Chondrocyte (in vitro differentiated cells): Measurements from ENCODE around the gene RGS7. TPM values are rescaled to one million over a fixed set of nuclear protein-coding genes. Genes with fewer than 3 reads are reported as not detected.

Source experiments
- DNase-seq: peaks from one replicate; pipeline ENCODE4 v3.0.0; 2021; ENCODE audit warnings: mixed read lengths, low spot score
- H3K27ac Mint-ChIP-seq: one replicate; pipeline ENCODE4 v1.8.0; 2021; ENCODE audit warnings: mild to moderate bottlenecking, moderate library complexity, mixed read lengths; ENCODE audit not compliant: unreplicated experiment
- H3K27me3 Mint-ChIP-seq: 2 replicates; pipeline ENCODE4 v1.8.0; 2021; ENCODE audit warnings: low read depth, mixed read lengths
- H3K36me3 Mint-ChIP-seq: 2 replicates; pipeline ENCODE4 v1.8.0; 2021; ENCODE audit warnings: low read depth, mixed read lengths
- H3K4me1 Mint-ChIP-seq: 2 replicates; pipeline ENCODE4 v1.8.0; 2021; ENCODE audit warnings: low read depth, mild to moderate bottlenecking, mixed read lengths
- H3K4me3 Mint-ChIP-seq: one replicate; pipeline ENCODE4 v1.8.0; 2021; ENCODE audit warnings: mild to moderate bottlenecking, moderate library complexity, mixed read lengths; ENCODE audit not compliant: unreplicated experiment
- H3K9me3 Mint-ChIP-seq: 2 replicates; pipeline ENCODE4 v1.8.0; 2021; ENCODE audit warnings: low read depth, mixed read lengths
- total RNA-seq: library from RNA; stranded (reverse); gene quantifications from 3 replicates; pipeline ENCODE4 v1.2.1, GENCODE V29; 2021
- TF ChIP-seq, protein P1 (sequence below): fragments of 200-600 bp; sonication (generic); IDR thresholded peaks from 2 replicates; pipeline ENCODE4 v1.5.0; 2021; ENCODE audit warnings: antibody characterized with exemption, mild to moderate bottlenecking, moderate library complexity

Gene RGS7
- total RNA-seq, 1 donor from 2014 or later: 3.9 TPM

- H3K27me3 Mint-ChIP-seq: no peaks in the 10 kb centered on the region
- peak overlapping the region; percentile 81 for H3K4me3 Mint-ChIP-seq
- H3K4me1 Mint-ChIP-seq: peaks cover 5% of the 10 kb centered on the region
- DNase-seq: no peak
- no peaks in the 10 kb centered on the region for H3K9me3 Mint-ChIP-seq
- H3K36me3 Mint-ChIP-seq: no peaks in the 10 kb centered on the region
- no peak overlapping the region for H3K27ac Mint-ChIP-seq
- TF ChIP-seq, protein P1, sequence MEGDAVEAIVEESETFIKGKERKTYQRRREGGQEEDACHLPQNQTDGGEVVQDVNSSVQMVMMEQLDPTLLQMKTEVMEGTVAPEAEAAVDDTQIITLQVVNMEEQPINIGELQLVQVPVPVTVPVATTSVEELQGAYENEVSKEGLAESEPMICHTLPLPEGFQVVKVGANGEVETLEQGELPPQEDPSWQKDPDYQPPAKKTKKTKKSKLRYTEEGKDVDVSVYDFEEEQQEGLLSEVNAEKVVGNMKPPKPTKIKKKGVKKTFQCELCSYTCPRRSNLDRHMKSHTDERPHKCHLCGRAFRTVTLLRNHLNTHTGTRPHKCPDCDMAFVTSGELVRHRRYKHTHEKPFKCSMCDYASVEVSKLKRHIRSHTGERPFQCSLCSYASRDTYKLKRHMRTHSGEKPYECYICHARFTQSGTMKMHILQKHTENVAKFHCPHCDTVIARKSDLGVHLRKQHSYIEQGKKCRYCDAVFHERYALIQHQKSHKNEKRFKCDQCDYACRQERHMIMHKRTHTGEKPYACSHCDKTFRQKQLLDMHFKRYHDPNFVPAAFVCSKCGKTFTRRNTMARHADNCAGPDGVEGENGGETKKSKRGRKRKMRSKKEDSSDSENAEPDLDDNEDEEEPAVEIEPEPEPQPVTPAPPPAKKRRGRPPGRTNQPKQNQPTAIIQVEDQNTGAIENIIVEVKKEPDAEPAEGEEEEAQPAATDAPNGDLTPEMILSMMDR: no peak
These were observed 1.5 kb downstream of the RGS7 start for GRCh38 chr1:241355311-241356010.

DNA sequence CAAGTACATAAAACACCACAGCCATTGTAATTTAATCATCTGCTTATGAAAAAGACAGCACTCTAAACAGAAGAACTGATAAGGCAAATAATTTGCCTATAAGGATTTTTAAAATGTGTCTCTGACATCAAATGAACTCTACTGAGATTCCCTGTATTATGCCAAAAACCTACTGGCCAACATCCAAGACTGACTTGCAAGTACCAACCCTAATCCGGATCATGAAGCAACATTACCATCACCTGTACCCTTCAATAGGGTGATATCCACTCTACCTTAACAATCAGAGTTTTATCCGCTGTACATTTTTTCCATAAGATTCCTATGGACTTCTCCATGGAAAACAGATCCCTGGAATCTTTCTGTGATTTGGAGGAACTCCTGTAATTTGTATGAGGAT lies 4.6 kb downstream of the RGS7 start:
- no peak for DNase-seq
- TF ChIP-seq, protein P1: no peak
- Mint-ChIP-seq H3K4me3 (no peak overlapping the region), H3K4me1 (peaks cover 5% of the 10 kb centered on the region), H3K9me3 (no peaks in the 10 kb centered on the region), H3K36me3 (no peaks in the 10 kb centered on the region), H3K27me3 (no peaks in the 10 kb centered on the region), H3K27ac (no peak overlapping the region)

- H3K36me3 Mint-ChIP-seq: peaks cover 1% of the 10 kb centered on the region
- H3K27ac Mint-ChIP-seq: no peak overlapping the region
- no peaks in the 10 kb centered on the region for H3K9me3 Mint-ChIP-seq
- H3K4me3 Mint-ChIP-seq: no peak overlapping the region
- DNase-seq: no peak
- H3K27me3 Mint-ChIP-seq: no peaks in the 10 kb centered on the region
- H3K4me1 Mint-ChIP-seq: peaks cover 5% of the 10 kb centered on the region
- TF ChIP-seq, protein P1: no peak
These were observed 5.2 kb downstream of the RGS7 start for GRCh38 chr1:241351841-241352240.

DNA sequence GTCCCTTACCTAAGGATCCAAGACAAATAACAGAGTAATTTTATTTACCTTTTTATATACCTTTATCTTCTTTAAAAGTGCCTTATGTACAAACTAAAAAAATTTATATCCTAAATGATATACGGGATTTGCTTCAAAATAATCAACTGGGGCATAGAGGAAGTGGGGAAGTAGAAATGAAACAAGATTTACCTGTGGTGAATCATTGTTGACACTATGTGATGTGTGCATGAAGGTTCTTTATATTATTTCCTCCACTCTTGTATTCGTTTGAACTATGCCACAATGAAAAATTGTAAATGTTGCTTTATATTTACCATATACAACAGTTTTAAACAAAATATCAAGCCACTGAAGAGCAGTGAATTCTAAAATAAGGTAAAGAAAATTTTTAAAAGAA lies 13.0 kb downstream of the RGS7 start:
- H3K36me3 Mint-ChIP-seq: peaks cover 3% of the 10 kb centered on the region
- no peak for DNase-seq

DNA sequence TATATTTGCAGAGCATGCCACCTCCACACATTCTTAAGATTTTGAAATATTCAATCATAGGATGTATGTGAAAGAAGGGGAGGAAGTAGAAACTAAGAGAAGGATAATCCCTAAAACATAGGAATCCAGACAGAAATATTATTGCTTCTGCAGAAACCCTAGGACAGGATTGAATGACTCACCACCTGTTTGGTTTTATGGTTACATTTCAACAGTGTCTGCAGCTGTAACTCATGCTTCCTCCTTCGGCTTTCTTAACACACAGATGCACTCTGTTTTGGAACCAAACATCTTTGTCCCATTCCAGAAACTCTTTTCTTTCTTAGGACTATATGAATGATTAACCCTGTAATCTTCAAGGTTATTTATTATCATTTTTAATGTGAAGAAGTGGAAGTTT lies 20.7 kb downstream of the RGS7 start:
- Mint-ChIP-seq H3K27ac (peak overlapping the region; percentile 52), H3K36me3 (peaks cover under 1% of the 10 kb centered on the region), H3K4me1 (peaks cover 36% of the 10 kb centered on the region), H3K27me3 (no peaks in the 10 kb centered on the region), H3K4me3 (no peak overlapping the region), H3K9me3 (no peaks in the 10 kb centered on the region)
- TF ChIP-seq, protein P1: no peak
- no peak for DNase-seq

More for the DNA sequence above, 13.0 kb downstream of the RGS7 start:
- H3K4me3 Mint-ChIP-seq: no peak overlapping the region
- H3K9me3 Mint-ChIP-seq: no peaks in the 10 kb centered on the region
- no peaks in the 10 kb centered on the region for H3K4me1 Mint-ChIP-seq
- no peaks in the 10 kb centered on the region for H3K27me3 Mint-ChIP-seq
- no peak overlapping the region for H3K27ac Mint-ChIP-seq
- TF ChIP-seq, protein P1: no peak
